Thyroid gland (tissue), 4 donors: ENCODE results near the gene NPTN.

Source experiments
- CTCF ChIP-seq, 6 experiments: fragments of 200-600 bp in 3 of 6; fragments of 450-650 bp in 3 of 6; sonication (generic) in 3 of 6; IDR thresholded peaks; one replicate each; pipeline ENCODE4 v1.5.1; 2016 to 2019; ENCODE audit warnings: antibody characterized with exemption in 6 of 6, mild to moderate bottlenecking in 2 of 6, inconsistent platforms in 1 of 6, moderate library complexity in 1 of 6
- POLR2A ChIP-seq, 2 donors: fragments of 450-650 bp; IDR thresholded peaks; one replicate each; pipeline ENCODE4 v1.6.1; 2017; ENCODE audit warnings: antibody characterized with exemption in 2 of 2, mild to moderate bottlenecking in 2 of 2, moderate library complexity in 1 of 2

GRCh38 chr15:73621286-73621826, 11.8 kb downstream of the NPTN start:
- TF ChIP-seq CTCF (IDR thresholded peaks at IDR 0.05): no peak
- TF ChIP-seq POLR2A (IDR thresholded peaks at IDR 0.05): no peak
